OCI-M2 (cell line): ENCODE results near the gene SPEF2.
"Not testable (repeated sequence)": the region's sequence is repeated elsewhere in the genome, so short reads cannot be mapped to it uniquely, and the experiment has no call there.

Experiments used
- DNase-seq: peaks from one replicate; lab custom pipeline; 2025; ENCODE audit not compliant: unreplicated experiment; lab: John Stamatoyannopoulos, UW

SPEF2 gene

GRCh38 chr5:35657877-35658276 is 40.2 kb downstream of the SPEF2 start:
- DNase-seq = no peak

GRCh38 chr5:35659556-35659955 is 41.9 kb downstream of the SPEF2 start:
- no peak for DNase-seq

- DNase-seq = no peak
Measured at GRCh38 chr5:35660451-35660850, 42.8 kb downstream of the SPEF2 start.

GRCh38 chr5:35664584-35664983 is 46.9 kb downstream of the SPEF2 start:
- no peak for DNase-seq

DNA sequence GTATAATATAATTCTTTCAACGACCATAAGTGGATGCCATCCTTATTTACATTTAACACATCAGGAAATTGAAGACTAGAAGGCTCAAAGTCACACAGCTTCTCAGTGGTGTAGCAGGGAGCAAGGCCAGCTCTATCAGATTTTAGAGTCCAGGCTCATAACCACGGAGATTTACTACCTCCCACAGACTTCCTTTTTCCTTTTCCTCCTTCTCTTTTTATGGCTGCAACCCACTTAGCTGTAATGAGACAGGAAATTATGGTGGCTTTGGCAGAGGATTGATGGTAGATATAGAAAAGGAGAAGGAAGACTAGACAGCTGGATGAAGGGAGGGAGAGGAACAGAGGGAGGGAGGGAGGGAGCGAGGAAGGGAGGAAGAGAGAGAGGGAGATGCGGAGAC is 47.4 kb downstream of the SPEF2 start:
- no peak for DNase-seq

DNA sequence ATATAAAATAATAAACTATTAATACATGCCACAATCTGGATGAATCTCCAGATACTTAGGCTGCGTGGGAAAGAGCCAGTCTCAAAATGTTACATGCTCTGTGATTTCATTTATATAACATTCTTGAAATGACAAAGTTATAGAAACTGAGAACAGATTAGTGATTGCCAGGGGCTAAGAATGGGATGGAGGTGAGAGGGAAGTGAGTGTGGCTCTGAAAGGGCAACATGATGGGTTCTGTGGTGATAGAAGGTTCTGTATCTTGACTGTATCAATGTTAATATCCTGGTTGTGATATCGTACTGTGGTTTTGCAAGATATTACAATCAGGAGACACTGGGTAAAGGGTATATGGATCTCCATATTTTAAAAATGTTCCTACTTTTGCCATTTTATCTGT is 50.7 kb downstream of the SPEF2 start:
- no peak for DNase-seq

GRCh38 chr5:35668794-35669193 is 51.1 kb downstream of the SPEF2 start:
- no peak for DNase-seq

GRCh38 chr5:35671541-35672295 is 54.1 kb downstream of the SPEF2 start:
- no peak for DNase-seq

GRCh38 chr5:35672296-35672655 is 54.6 kb downstream of the SPEF2 start:
- not testable (repeated sequence) for DNase-seq

DNA sequence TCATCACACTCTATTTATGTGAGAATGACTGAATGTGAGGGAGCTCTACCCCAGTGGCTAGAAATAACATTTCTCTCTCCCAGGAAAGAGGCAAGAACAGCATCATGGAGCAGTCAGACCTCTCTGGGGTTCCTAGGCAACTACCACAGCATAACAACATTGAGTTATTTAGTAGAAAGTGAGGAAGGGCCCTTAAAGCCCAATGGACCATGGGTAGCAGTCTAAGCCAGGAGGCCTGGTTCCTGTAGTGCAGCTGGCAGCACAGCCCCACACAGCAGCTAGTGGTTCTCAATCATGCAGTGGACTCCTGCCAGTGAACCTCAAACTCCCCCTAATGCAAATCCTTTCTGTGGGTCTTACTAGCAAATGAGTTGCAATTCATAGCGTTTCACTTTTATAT is 55.3 kb downstream of the SPEF2 start:
- DNase-seq = no peak

GRCh38 chr5:35674049-35674448 is 56.4 kb downstream of the SPEF2 start:
- no peak for DNase-seq

- DNase-seq = no peak
Measured at GRCh38 chr5:35675392-35675791, 57.7 kb downstream of the SPEF2 start.

- DNase-seq = no peak
Measured at GRCh38 chr5:35677878-35678277, 60.2 kb downstream of the SPEF2 start.

GRCh38 chr5:35678661-35679060 is 61.0 kb downstream of the SPEF2 start:
- no peak for DNase-seq

DNA sequence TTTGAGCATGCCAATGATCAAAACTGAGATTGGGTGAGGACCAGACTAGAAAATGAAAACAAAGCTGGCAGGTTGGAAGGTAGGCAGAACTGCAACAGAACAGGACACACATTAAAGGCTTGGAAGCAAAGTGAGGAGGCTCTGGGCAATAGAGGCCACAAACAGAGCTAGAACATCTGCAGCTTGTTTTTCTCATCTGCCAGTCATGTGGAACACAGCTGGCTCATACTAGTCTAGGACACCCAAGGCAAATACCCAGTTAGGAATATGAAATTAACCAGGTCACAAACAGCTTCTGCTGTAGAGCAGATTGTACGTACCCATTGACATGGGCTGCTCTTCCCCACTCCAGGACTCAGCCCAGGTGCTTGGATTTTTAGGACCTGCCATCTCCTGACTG is 61.7 kb downstream of the SPEF2 start:
- no peak for DNase-seq

DNA sequence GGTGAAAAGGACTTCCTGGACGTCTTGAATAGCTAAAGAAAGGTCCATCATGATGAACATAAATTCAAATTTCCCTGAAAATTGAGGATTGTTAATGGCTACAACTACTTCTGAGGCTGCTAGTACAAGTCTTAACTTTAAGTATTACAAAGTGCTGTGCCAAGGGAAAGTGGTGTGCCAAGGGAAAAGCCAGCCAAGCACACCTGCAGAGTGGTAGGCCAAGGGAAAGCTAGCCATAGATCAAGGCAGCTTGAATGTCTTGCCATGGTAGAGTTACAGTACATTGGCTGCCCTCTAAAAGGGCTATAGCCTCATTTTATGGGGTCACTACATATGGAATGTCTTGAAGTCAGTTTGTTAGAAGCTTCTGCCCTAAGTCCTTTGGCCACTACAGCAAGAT is 64.2 kb downstream of the SPEF2 start:
- no peak for DNase-seq

DNA sequence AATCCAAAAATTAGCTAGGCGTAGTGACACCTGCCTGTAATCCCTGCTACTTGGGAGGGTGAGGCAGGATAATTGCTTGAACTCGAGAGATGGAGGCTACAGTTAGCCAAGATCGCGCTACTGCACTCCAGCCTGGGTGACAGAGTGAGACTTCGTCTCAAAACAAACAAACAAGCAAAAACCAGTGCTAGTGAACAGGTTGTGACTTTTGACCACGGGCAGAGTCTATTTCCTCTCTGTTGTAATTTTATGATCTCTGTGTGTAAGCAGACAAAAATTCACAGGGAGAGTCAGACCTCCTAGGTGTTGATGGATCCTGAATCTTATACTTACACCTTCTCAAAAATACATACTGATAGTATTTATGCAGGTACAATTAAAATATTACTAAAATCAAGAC is 65.8 kb downstream of the SPEF2 start:
- no peak for DNase-seq

- DNase-seq = no peak
Measured at GRCh38 chr5:35685161-35685560, 67.5 kb downstream of the SPEF2 start.

- no peak for DNase-seq
Measured at GRCh38 chr5:35687961-35688360, 70.3 kb downstream of the SPEF2 start.

DNA sequence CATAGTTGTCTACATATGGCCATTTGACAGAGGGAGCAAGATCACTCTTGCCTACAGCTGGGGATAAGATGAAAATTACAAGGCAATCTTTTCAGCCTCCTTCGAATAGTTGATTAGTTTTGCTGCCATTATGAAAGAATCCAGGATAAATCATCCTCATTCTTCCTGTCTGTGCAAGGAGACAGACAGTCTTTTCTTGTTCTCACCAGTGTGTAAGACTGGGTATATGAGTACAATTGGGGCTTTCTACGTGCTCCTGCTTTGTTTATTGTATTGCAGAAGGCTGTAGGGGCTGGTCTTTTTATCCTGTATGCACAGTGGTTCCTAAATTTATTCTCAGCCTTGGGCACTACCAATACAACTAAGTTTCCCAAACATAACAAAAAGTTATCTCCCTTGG is 76.8 kb downstream of the SPEF2 start:
- DNase-seq = no peak

- no peak for DNase-seq
Measured at GRCh38 chr5:35698047-35698808, 80.6 kb downstream of the SPEF2 start.

GRCh38 chr5:35707659-35708058 is 90.0 kb downstream of the SPEF2 start:
- no peak for DNase-seq

DNA sequence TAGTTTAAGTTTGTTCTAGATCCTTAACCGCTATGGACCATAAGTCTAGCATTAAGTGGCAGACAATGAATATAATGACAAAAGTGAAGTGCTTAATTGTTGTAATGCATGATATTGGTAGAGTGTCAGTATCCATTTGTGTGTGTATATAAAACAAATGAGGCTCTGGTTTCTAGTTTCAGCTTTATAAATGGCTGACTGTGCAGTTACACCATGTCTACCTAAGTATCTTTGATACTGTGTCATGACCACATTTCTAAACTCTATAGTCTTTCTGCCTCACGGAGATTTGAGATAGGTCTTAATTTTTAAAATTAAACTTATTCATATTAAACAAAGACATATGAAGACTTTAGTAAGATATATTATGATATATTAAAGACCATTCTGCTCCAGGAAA is 92.0 kb downstream of the SPEF2 start:
- no peak for DNase-seq
